Prostate gland (tissue), 2 donors: ENCODE measurements around the gene TCP11.

Source experiments
- POLR2AphosphoS5 ChIP-seq: sonication (generic); formaldehyde crosslinking; IDR thresholded peaks from one replicate; pipeline ENCODE4 v1.6.1; 2017; ENCODE audit warnings: antibody characterized with exemption
- TF ChIP-seq, protein P1 (sequence below), 4 experiments: fragments of 200-600 bp in 2 of 4; fragments of 450-650 bp in 2 of 4; sonication (generic) in 2 of 4; IDR thresholded peaks; 1 replicate in 3 of 4; 2 replicates in 1 of 4; pipeline ENCODE4 v1.5.1; 2016 to 2019; ENCODE audit warnings: antibody characterized with exemption in 4 of 4, mild to moderate bottlenecking in 2 of 4, moderate library complexity in 2 of 4

DNA sequence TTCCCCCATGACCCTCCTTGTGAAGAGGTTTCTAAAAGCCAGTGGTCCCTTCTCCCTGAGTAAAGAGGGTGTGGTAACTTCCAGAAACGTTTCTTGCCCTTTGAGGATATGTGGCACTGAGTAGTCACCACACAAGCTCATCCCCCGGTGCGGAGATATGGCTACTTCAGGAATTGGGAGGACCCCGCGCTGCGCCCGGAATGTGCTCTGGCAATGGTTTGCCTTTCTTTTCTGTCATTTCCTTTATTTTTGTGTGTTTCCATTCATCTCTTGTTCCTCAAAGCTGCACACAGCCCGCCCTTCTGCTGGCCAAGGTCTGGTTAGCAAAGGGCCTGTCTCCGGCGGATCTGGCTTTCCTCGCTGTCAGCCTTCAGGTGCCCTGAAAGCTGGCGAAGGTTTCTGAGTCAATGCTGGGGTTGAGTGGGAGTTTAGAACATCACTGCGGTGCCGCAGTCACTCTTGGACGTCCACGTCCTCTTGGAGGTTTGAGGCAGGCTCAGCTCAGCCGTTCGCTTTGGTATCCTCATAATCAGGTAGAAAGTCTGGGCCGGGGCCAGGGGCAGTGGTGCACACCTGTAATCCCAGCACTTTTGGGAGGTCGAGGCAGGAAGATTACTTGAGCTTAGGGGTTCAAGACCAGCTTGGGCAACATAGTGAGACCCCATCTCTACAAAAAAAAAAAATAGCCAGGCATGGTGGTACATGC lies 67.2 kb downstream of the TCP11 start:
- TF ChIP-seq, protein P1, sequence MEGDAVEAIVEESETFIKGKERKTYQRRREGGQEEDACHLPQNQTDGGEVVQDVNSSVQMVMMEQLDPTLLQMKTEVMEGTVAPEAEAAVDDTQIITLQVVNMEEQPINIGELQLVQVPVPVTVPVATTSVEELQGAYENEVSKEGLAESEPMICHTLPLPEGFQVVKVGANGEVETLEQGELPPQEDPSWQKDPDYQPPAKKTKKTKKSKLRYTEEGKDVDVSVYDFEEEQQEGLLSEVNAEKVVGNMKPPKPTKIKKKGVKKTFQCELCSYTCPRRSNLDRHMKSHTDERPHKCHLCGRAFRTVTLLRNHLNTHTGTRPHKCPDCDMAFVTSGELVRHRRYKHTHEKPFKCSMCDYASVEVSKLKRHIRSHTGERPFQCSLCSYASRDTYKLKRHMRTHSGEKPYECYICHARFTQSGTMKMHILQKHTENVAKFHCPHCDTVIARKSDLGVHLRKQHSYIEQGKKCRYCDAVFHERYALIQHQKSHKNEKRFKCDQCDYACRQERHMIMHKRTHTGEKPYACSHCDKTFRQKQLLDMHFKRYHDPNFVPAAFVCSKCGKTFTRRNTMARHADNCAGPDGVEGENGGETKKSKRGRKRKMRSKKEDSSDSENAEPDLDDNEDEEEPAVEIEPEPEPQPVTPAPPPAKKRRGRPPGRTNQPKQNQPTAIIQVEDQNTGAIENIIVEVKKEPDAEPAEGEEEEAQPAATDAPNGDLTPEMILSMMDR (IDR thresholded peaks at IDR 0.05), result no peak
- no peak for TF ChIP-seq POLR2AphosphoS5
